Jurkat, Clone E6-1 (cell line): ENCODE measurements around the gene KLK13.
A peak's percentile ranks its signal among the peaks of the same experiment; 100 is the strongest.

Experiments used
- DNase-seq: peaks from one replicate; pipeline ENCODE4 v3.0.0-alpha.2; 2011; ENCODE audit warnings: low read depth, low spot score
- H3K4me3 ChIP-seq: 2 replicates; pipeline ENCODE4 v1.5.1; 2011; ENCODE audit warnings: mild to moderate bottlenecking, low read length, control low read depth, moderate library complexity

The KLK13 gene

GRCh38 chr19:51070334-51071094, 5.6 kb upstream of the KLK13 start:
- H3K4me3 ChIP-seq = no peak overlapping the region
- no peak for DNase-seq

GRCh38 chr19:51066393-51067186, 1.7 kb upstream of the KLK13 start:
- DNase-seq = no peak

GRCh38 chr19:51065221-51065960, 499 bp upstream of the KLK13 start:
- DNase-seq = no peak
- peak overlapping the region; percentile 39 for H3K4me3 ChIP-seq

More at GRCh38 chr19:51066393-51067186, 1.7 kb upstream of the KLK13 start:
- H3K4me3 ChIP-seq = no peak overlapping the region

GRCh38 chr19:51063664-51064063, 1.2 kb downstream of the KLK13 start:
- H3K4me3 ChIP-seq = no peak overlapping the region
- DNase-seq = no peak

GRCh38 chr19:51060973-51061372, 3.9 kb downstream of the KLK13 start:
- H3K4me3 ChIP-seq = no peak overlapping the region
- DNase-seq = no peak

GRCh38 chr19:51060336-51060735, 4.6 kb downstream of the KLK13 start:
- no peak for DNase-seq
- H3K4me3 ChIP-seq = no peak overlapping the region

GRCh38 chr19:51059715-51060114, 5.2 kb downstream of the KLK13 start:
- no peak for DNase-seq
- no peak overlapping the region for H3K4me3 ChIP-seq

- DNase-seq = no peak
- H3K4me3 ChIP-seq = no peak overlapping the region
These were observed 9.0 kb downstream of the KLK13 start for GRCh38 chr19:51055866-51056265.

GRCh38 chr19:51047031-51047335, 17.9 kb downstream of the KLK13 start:
- no peak overlapping the region for H3K4me3 ChIP-seq
- no peak for DNase-seq

- DNase-seq = no peak
- H3K4me3 ChIP-seq = no peak overlapping the region
These were observed 20.6 kb downstream of the KLK13 start for GRCh38 chr19:51044327-51044726.

GRCh38 chr19:51043497-51043896, 21.4 kb downstream of the KLK13 start:
- DNase-seq = no peak
- H3K4me3 ChIP-seq = no peak overlapping the region

- peak; percentile 49 for DNase-seq
These were observed 24.7 kb downstream of the KLK13 start for GRCh38 chr19:51040151-51040550.

GRCh38 chr19:51036519-51036918, 28.4 kb downstream of the KLK13 start:
- DNase-seq = no peak
- H3K4me3 ChIP-seq = no peak overlapping the region

More at GRCh38 chr19:51040151-51040550, 24.7 kb downstream of the KLK13 start:
- H3K4me3 ChIP-seq = no peak overlapping the region

GRCh38 chr19:51034704-51035103, 30.2 kb downstream of the KLK13 start, which contains the start of gene KLK12:
KLK12 (minus strand) TSS chr19:51035002; CDS start chr19:51034621, 381 bp downstream.
- H3K4me3 ChIP-seq = no peak within 1 kb of the TSS
- no peak for DNase-seq

GRCh38 chr19:51031880-51032225, 33.0 kb downstream of the KLK13 start:
- no peak overlapping the region for H3K4me3 ChIP-seq
- no peak for DNase-seq

GRCh38 chr19:51031220-51031879, 33.5 kb downstream of the KLK13 start:
- no peak for DNase-seq
- no peak overlapping the region for H3K4me3 ChIP-seq

GRCh38 chr19:51030631-51031030, 34.3 kb downstream of the KLK13 start:
- H3K4me3 ChIP-seq = no peak overlapping the region
- DNase-seq = no peak

GRCh38 chr19:51029718-51030117, 35.2 kb downstream of the KLK13 start:
- no peak overlapping the region for H3K4me3 ChIP-seq
- peak; percentile 9 for DNase-seq

- no peak for DNase-seq
- no peak overlapping the region for H3K4me3 ChIP-seq
These were observed 37.0 kb downstream of the KLK13 start for GRCh38 chr19:51027873-51028272.
